Endothelial cell of umbilical vein (primary cell): Measurements from ENCODE around the gene RAMP1. TPM values are rescaled to one million over a fixed set of nuclear protein-coding genes. Genes with fewer than 3 reads are reported as not detected.

ENCODE experiments used
- BruUV-seq: library from RNA; stranded (reverse); fragments of 400-500 nt; replicated peaks from 2 replicates; lab custom pipeline; 2021; lab: Mats Ljungman, UMichigan
- CTCF ChIA-PET: fragments of 300-600, 350-600 bp; sonication (Branson Sonifier 250); formaldehyde crosslinking; loops from one replicate; lab custom pipeline; 2021; ENCODE audit warnings: antibody characterized with exemption, inconsistent platforms; lab: Charles Lee
- POLR2A ChIA-PET: fragments of 300-600, 350-600 bp; sonication (Branson Sonifier 250); formaldehyde crosslinking; loops from one replicate; lab custom pipeline; 2021; ENCODE audit warnings: antibody characterized with exemption, inconsistent platforms; lab: Charles Lee
- DNase-seq: peaks from one replicate; pipeline ENCODE4 v3.0.0-alpha.2; 2011; ENCODE audit warnings: low read depth, low spot score
- FAIRE-seq: peaks from 2 replicates; lab custom pipeline; 2011; peaks lifted over from hg19 to GRCh38; lab: Jason Lieb, UNC
- H2AFZ ChIP-seq: 2 replicates; pipeline ENCODE4 v1.6.0; 2012; ENCODE audit warnings: low read depth, low read length, control low read depth, inconsistent platforms
- H3K27ac ChIP-seq: 2 replicates; pipeline ENCODE4 v1.5.1; 2011; ENCODE audit warnings: low read depth, mild to moderate bottlenecking, control low read depth, low read length, moderate library complexity; ENCODE audit not compliant: insufficient read depth
- H3K27me3 ChIP-seq, 2 experiments: 2 replicates each; pipeline versions ENCODE4 v1.6.0 to v1.6.1; 2011; ENCODE audit warnings: low read length in 2 of 2, mixed read lengths in 1 of 2; ENCODE audit not compliant: control insufficient read depth in 2 of 2, insufficient read depth in 2 of 2
- H3K36me3 ChIP-seq, 2 experiments: 2 replicates in 1 of 2; 3 replicates in 1 of 2; pipeline ENCODE4 v1.5.1; 2011; ENCODE audit warnings: low read length in 2 of 2, mild to moderate bottlenecking in 1 of 2, moderate library complexity in 1 of 2; ENCODE audit not compliant: control insufficient read depth in 2 of 2, insufficient read depth in 2 of 2; ENCODE audit errors: extremely low read depth in 1 of 2
- H3K4me1 ChIP-seq: 3 replicates; pipeline ENCODE4 v1.5.1; 2011; ENCODE audit warnings: mild to moderate bottlenecking, low read length; ENCODE audit not compliant: control insufficient read depth, insufficient read depth; ENCODE audit errors: extremely low read depth
- H3K4me2 ChIP-seq: 2 replicates; pipeline ENCODE4 v1.6.1; 2011; ENCODE audit warnings: low read length, control low read depth, mixed read lengths; ENCODE audit not compliant: insufficient read depth
- H3K4me3 ChIP-seq, 3 experiments: fragments of 200-600 bp in 1 of 3; sonication (generic), shearing (Covaris generic) in 1 of 3; replicated peaks in 1 of 3; 2 replicates each; pipeline ENCODE4 v1.5.1; 2011 to 2016; ENCODE audit warnings: control low read depth in 3 of 3, low read length in 3 of 3, mild to moderate bottlenecking in 2 of 3, inconsistent platforms in 1 of 3, low read depth in 1 of 3, moderate library complexity in 1 of 3; ENCODE audit not compliant: insufficient read depth in 1 of 3
- H3K79me2 ChIP-seq: 2 replicates; pipeline ENCODE4 v1.6.0; 2012; ENCODE audit warnings: low read length, inconsistent platforms; ENCODE audit not compliant: control insufficient read depth, insufficient read depth
- H3K9ac ChIP-seq: replicated peaks from 2 replicates; pipeline ENCODE3; 2011; ENCODE audit warnings: low read length, control low read depth; ENCODE audit not compliant: insufficient read depth; ENCODE audit errors: extremely low read depth
- H3K9me1 ChIP-seq: replicated peaks from 3 replicates; pipeline ENCODE4 v1.6.0; 2011; ENCODE audit warnings: mild to moderate bottlenecking, low read length; ENCODE audit not compliant: control insufficient read depth, insufficient read depth; ENCODE audit errors: extremely low read depth
- H3K9me3 ChIP-seq: replicated peaks from 2 replicates; pipeline ENCODE4 v1.5.1; 2012; ENCODE audit warnings: low read length, inconsistent platforms; ENCODE audit not compliant: control insufficient read depth, insufficient read depth
- H4K20me1 ChIP-seq: replicated peaks from 2 replicates; pipeline ENCODE3; 2011; ENCODE audit warnings: mild to moderate bottlenecking, low read length; ENCODE audit not compliant: control insufficient read depth, insufficient read depth; ENCODE audit errors: extremely low read depth
- CTCF ChIP-seq, 2 donors: IDR thresholded peaks; 1 replicate in 1 of 2; 2 replicates in 1 of 2; pipeline ENCODE4 v1.5.1; 2011; ENCODE audit warnings: low read length in 2 of 2, mild to moderate bottlenecking in 2 of 2, moderate library complexity in 2 of 2, control low read depth in 1 of 2, inconsistent platforms in 1 of 2, low read depth in 1 of 2; ENCODE audit not compliant: insufficient read depth in 1 of 2; ENCODE audit errors: extremely low read depth in 1 of 2
- EZH2 ChIP-seq: IDR thresholded peaks from 2 replicates; pipeline ENCODE4 v1.6.1; 2012; ENCODE audit warnings: borderline replicate concordance, low read depth, mild to moderate bottlenecking, moderate library complexity, low read length, inconsistent platforms; ENCODE audit not compliant: severe bottlenecking
- FOS ChIP-seq: IDR thresholded peaks from 2 replicates; pipeline ENCODE4 v1.6.1; 2011; ENCODE audit warnings: mild to moderate bottlenecking, low read length, moderate library complexity, borderline replicate concordance; ENCODE audit not compliant: insufficient read depth
- GATA2 ChIP-seq: IDR thresholded peaks from 2 replicates; pipeline ENCODE4 v1.7.0; 2011; ENCODE audit warnings: low read depth, mild to moderate bottlenecking, moderate library complexity, mixed read lengths, low read length; ENCODE audit not compliant: insufficient read length, insufficient read depth
- JUN ChIP-seq: IDR thresholded peaks from 2 replicates; pipeline ENCODE4 v1.6.1; 2011; ENCODE audit warnings: borderline replicate concordance, low read depth; ENCODE audit not compliant: insufficient read length, insufficient read depth
- POLR2A ChIP-seq: IDR thresholded peaks from 2 replicates; pipeline ENCODE4 v1.6.1; 2012; ENCODE audit warnings: low read depth, mild to moderate bottlenecking, control low read depth, low read length
- POLR2AphosphoS5 ChIP-seq: IDR thresholded peaks from 2 replicates; pipeline ENCODE4 v1.6.1; 2012; ENCODE audit warnings: low read depth, mild to moderate bottlenecking, control low read depth, low read length, moderate library complexity; ENCODE audit not compliant: insufficient read depth
- dilution Hi-C: fragments of 300-500 bp; cut with MboI; formaldehyde crosslinking; loops from one replicate; pipeline ENCODE4 v1.15.0; 2019; ENCODE audit warnings: low sequenced_read_pairs; ENCODE audit not compliant: extremely low pct_ligation_motif_present
- intact Hi-C: fragments of 100-400 bp; cut with micrococcal nuclease; formaldehyde crosslinking; loops from one replicate; pipeline ENCODE4 v1.10.0; 2022
- polyA plus RNA-seq, 4 experiments: library from polyadenylated mRNA; depleted of rRNA in 3 of 4; stranded (reverse) in 3 of 4; unstranded in 1 of 4; fragments of >200 nt; gene quantifications; 2 replicates each; pipeline versions ENCODE4 v1.2.1 to v1.2.3, GENCODE V29; 2011 to 2012; ENCODE audit warnings: missing spikeins in 1 of 4
- total RNA-seq: library from RNA; stranded (reverse); gene quantifications from 2 replicates; pipeline ENCODE4 v1.2.3, GENCODE V29; 2021

Gene RAMP1
- total and polyA plus RNA-seq, 2 donors (not counting 3 experiments of a cell fraction or from before 2014, with no cell fraction given) = 0.18 TPM; not detected in 1

GRCh38 chr2:237857791-237858190, 1.6 kb upstream of the RAMP1 start:
- no peaks in the 10 kb centered on the region for H3K36me3 ChIP-seq
- dilution Hi-C loops = no loop called here

GRCh38 chr2:237858294-237859081, 935 bp upstream of the RAMP1 start:
- no peak for TF ChIP-seq EZH2
- TF ChIP-seq CTCF (IDR thresholded peaks at IDR 0.05; ENCODE audit: extremely low read depth in 1 of 2, insufficient read depth in 1 of 2, low read depth in 1 of 2, low read length in 2 of 2) = peak; percentile 55 to 81
- TF ChIP-seq FOS = no peak
- no peak for TF ChIP-seq POLR2A
- intact Hi-C loops = loop anchor here (1.0 to 5.0 kb wide), 7 partner anchors 108 to 405 kb away; partner anchors contain the start of genes SCLY and UBE2F
- H3K27me3 ChIP-seq = peaks cover 37 to 45% of the 10 kb centered on the region in 2 experiments
- no peaks in the 10 kb centered on the region for H3K9me3 ChIP-seq
- ChIA-PET POLR2A (no interaction called here), CTCF (interaction anchor here (0.6 to 4.5 kb wide), 21 partner anchors 8 to 405 kb away, joined by 3 to 74 read pairs (median 4); partner anchors contain the start of gene SCLY)
- no peaks in the 10 kb centered on the region for H3K79me2 ChIP-seq
- no peak overlapping the region for H3K27ac ChIP-seq
- no peaks in the 10 kb centered on the region for H3K4me1 ChIP-seq
- H2AFZ ChIP-seq = no peak overlapping the region
- no peaks in the 10 kb centered on the region for H3K9me1 ChIP-seq
- H4K20me1 ChIP-seq = no peaks in the 10 kb centered on the region
- H3K9ac ChIP-seq = no peak overlapping the region
- H3K4me3 ChIP-seq = no peak overlapping the region
- DNase-seq = peak; percentile 60
- no TSS peak for BruUV-seq
- no peak overlapping the region for H3K4me2 ChIP-seq
- no peaks in the 10 kb centered on the region for H3K36me3 ChIP-seq
- dilution Hi-C loops = no loop called here
- FAIRE-seq = peak; percentile 84

More at GRCh38 chr2:237857791-237858190, 1.6 kb upstream of the RAMP1 start:
- POLR2A ChIA-PET = no interaction called here
- H3K27me3 ChIP-seq = peaks cover 37 to 45% of the 10 kb centered on the region in 2 experiments
- no peaks in the 10 kb centered on the region for H3K9me1 ChIP-seq
- no TSS peak for BruUV-seq
- no peak overlapping the region for H3K4me3 ChIP-seq
- H3K4me1 ChIP-seq = no peaks in the 10 kb centered on the region
- no peak for FAIRE-seq
- H3K27ac ChIP-seq = no peak overlapping the region
- DNase-seq = no peak
- H3K9ac ChIP-seq = no peak overlapping the region
- no peak overlapping the region for H2AFZ ChIP-seq
- no peak overlapping the region for H3K4me2 ChIP-seq
- no peaks in the 10 kb centered on the region for H4K20me1 ChIP-seq
- TF ChIP-seq JUN (no peak), FOS (no peak), POLR2AphosphoS5 (no peak), GATA2 (no peak)
- intact Hi-C loops = loop anchor here (1.0 to 5.0 kb wide), 7 partner anchors 109 to 406 kb away; partner anchors contain the start of genes SCLY and UBE2F
- no peaks in the 10 kb centered on the region for H3K9me3 ChIP-seq
- CTCF ChIA-PET = interaction anchor here (0.6 to 4.5 kb wide), 20 partner anchors 9 to 406 kb away, joined by 3 to 74 read pairs (median 4); partner anchors contain the start of gene SCLY
- no peaks in the 10 kb centered on the region for H3K79me2 ChIP-seq
